ENCODE results near the gene DBN1. TPM values are rescaled to one million over a fixed set of nuclear protein-coding genes. Genes with fewer than 3 reads are reported as not detected.
A peak's percentile ranks its signal among the peaks of the same experiment; 100 is the strongest.

Gene DBN1
- total RNA-seq, 1 donor from 2014 or later: 112 TPM

GRCh38 chr5:177456976-177457851 lies 16.2 kb downstream of the DBN1 start:
- peak; percentile 98 for DNase-seq (ENCODE audit: low read depth in 2 of 2)

- DNase-seq (ENCODE audit: low read depth in 2 of 2): no peak
Observed at GRCh38 chr5:177456591-177456964, 16.9 kb downstream of the DBN1 start.

GRCh38 chr5:177455661-177456590 lies 17.5 kb downstream of the DBN1 start:
- DNase-seq (ENCODE audit: low read depth in 2 of 2): peak; percentile 87 to 89

- peak; percentile 69 to 84 for DNase-seq (ENCODE audit: low read depth in 2 of 2)
Observed at GRCh38 chr5:177455036-177455660, 18.3 kb downstream of the DBN1 start.

GRCh38 chr5:177454397-177455035 lies 18.9 kb downstream of the DBN1 start:
- DNase-seq (ENCODE audit: low read depth in 2 of 2): peak; percentile 91

GRCh38 chr5:177453852-177454396 lies 19.5 kb downstream of the DBN1 start:
- DNase-seq (ENCODE audit: low read depth in 2 of 2): no peak

- DNase-seq (ENCODE audit: low read depth in 2 of 2): peak; percentile 44 to 80
Observed at GRCh38 chr5:177452688-177453638, 20.5 kb downstream of the DBN1 start.

GRCh38 chr5:177450667-177451424 lies 22.6 kb downstream of the DBN1 start:
- DNase-seq (ENCODE audit: low read depth in 2 of 2): no peak

GRCh38 chr5:177449140-177450061 lies 24.0 kb downstream of the DBN1 start:
- DNase-seq (ENCODE audit: low read depth in 2 of 2): no peak

GRCh38 chr5:177448244-177448950 lies 25.0 kb downstream of the DBN1 start:
- DNase-seq (ENCODE audit: low read depth in 2 of 2): no peak

GRCh38 chr5:177447611-177448243 lies 25.7 kb downstream of the DBN1 start:
- DNase-seq (ENCODE audit: low read depth in 2 of 2): peak; percentile 42 to 54

GRCh38 chr5:177447066-177447610 lies 26.3 kb downstream of the DBN1 start:
- DNase-seq (ENCODE audit: low read depth in 2 of 2): peak; percentile 29 to 54

- peak; percentile 71 to 80 for DNase-seq (ENCODE audit: low read depth in 2 of 2)
Observed at GRCh38 chr5:177446200-177447065, 27.0 kb downstream of the DBN1 start, which contains the start of gene PRR7. Gene PRR7 (plus strand): TSS chr5:177446814. CDS start chr5:177455068, 8,254 bp downstream.

GRCh38 chr5:177445917-177446199 lies 27.6 kb downstream of the DBN1 start:
- no peak for DNase-seq (ENCODE audit: low read depth in 2 of 2)

GRCh38 chr5:177445052-177445916 lies 28.1 kb downstream of the DBN1 start:
- DNase-seq (ENCODE audit: low read depth in 2 of 2): no peak
